ENCODE data around the gene FECH. TPM values are rescaled to one million over a fixed set of nuclear protein-coding genes. Genes with fewer than 3 reads are reported as not detected.

The FECH gene
- total and polyA plus RNA-seq, 9 of the 15 experiments (the other 6 are each of a cell fraction or from before 2014, with no cell fraction given) = 19.8 to 170 (median 56.8) TPM

DNA sequence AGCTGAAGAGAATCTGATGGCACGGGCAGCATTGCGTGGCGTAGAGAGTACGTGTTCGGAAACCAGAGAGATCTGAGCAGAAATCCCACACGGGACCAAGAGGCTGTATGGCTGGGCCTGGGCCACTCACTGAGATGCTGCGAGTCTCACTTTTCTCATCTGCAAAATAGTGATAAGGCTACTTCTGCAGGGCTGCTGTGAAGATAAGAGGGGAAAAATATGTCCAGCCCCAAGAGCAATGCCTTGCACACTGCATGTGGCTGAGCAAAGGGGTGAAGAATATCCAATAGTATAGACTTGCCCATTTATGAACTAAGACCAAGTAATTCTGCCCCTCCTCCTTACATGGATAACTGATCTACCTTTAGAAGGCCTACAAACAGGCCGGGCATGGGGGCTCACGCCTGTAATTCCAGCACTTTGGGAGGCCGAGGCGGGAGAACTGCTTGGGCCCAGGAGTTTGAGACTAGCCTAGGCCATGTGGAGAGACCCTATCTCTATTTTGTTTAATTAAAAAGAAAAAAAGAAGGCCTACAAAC is 3.1 kb downstream of the FECH start (continued):
- no peak for TF ChIP-seq PBX2 (CRISPR knock-in tag; IDR thresholded peaks at IDR 0.05; ENCODE audit: low read depth)
- TF ChIP-seq PBX2 (tag; conservative IDR thresholded peaks at IDR 0.05; ENCODE audit: low read depth) = no peak
- no peak for TF ChIP-seq ZNF280A (IDR thresholded peaks at IDR 0.05; ENCODE audit: low read depth, partially characterized antibody)
- TF ChIP-seq, protein P1, sequence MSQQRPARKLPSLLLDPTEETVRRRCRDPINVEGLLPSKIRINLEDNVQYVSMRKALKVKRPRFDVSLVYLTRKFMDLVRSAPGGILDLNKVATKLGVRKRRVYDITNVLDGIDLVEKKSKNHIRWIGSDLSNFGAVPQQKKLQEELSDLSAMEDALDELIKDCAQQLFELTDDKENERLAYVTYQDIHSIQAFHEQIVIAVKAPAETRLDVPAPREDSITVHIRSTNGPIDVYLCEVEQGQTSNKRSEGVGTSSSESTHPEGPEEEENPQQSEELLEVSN (IDR thresholded peaks at IDR 0.05; ENCODE audit: borderline replicate concordance in 1 of 2, extremely low read depth in 1 of 2, insufficient read depth in 1 of 2, insufficient read length in 1 of 2, low read depth in 1 of 2, low read length in 1 of 2, poor library complexity in 1 of 2, severe bottlenecking in 1 of 2) = peak in 1 of 2 experiments; percentile 64
- no peak for TF ChIP-seq HDAC6 (IDR thresholded peaks at IDR 0.05; ENCODE audit: low read depth, low read length)
- no peak for TF ChIP-seq ZNF239 (CRISPR knock-in tag; IDR thresholded peaks at IDR 0.05)
- TF ChIP-seq, protein P2, sequence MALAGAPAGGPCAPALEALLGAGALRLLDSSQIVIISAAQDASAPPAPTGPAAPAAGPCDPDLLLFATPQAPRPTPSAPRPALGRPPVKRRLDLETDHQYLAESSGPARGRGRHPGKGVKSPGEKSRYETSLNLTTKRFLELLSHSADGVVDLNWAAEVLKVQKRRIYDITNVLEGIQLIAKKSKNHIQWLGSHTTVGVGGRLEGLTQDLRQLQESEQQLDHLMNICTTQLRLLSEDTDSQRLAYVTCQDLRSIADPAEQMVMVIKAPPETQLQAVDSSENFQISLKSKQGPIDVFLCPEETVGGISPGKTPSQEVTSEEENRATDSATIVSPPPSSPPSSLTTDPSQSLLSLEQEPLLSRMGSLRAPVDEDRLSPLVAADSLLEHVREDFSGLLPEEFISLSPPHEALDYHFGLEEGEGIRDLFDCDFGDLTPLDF (CRISPR knock-in tag; IDR thresholded peaks at IDR 0.05) = no peak
- TF ChIP-seq, protein P3, sequence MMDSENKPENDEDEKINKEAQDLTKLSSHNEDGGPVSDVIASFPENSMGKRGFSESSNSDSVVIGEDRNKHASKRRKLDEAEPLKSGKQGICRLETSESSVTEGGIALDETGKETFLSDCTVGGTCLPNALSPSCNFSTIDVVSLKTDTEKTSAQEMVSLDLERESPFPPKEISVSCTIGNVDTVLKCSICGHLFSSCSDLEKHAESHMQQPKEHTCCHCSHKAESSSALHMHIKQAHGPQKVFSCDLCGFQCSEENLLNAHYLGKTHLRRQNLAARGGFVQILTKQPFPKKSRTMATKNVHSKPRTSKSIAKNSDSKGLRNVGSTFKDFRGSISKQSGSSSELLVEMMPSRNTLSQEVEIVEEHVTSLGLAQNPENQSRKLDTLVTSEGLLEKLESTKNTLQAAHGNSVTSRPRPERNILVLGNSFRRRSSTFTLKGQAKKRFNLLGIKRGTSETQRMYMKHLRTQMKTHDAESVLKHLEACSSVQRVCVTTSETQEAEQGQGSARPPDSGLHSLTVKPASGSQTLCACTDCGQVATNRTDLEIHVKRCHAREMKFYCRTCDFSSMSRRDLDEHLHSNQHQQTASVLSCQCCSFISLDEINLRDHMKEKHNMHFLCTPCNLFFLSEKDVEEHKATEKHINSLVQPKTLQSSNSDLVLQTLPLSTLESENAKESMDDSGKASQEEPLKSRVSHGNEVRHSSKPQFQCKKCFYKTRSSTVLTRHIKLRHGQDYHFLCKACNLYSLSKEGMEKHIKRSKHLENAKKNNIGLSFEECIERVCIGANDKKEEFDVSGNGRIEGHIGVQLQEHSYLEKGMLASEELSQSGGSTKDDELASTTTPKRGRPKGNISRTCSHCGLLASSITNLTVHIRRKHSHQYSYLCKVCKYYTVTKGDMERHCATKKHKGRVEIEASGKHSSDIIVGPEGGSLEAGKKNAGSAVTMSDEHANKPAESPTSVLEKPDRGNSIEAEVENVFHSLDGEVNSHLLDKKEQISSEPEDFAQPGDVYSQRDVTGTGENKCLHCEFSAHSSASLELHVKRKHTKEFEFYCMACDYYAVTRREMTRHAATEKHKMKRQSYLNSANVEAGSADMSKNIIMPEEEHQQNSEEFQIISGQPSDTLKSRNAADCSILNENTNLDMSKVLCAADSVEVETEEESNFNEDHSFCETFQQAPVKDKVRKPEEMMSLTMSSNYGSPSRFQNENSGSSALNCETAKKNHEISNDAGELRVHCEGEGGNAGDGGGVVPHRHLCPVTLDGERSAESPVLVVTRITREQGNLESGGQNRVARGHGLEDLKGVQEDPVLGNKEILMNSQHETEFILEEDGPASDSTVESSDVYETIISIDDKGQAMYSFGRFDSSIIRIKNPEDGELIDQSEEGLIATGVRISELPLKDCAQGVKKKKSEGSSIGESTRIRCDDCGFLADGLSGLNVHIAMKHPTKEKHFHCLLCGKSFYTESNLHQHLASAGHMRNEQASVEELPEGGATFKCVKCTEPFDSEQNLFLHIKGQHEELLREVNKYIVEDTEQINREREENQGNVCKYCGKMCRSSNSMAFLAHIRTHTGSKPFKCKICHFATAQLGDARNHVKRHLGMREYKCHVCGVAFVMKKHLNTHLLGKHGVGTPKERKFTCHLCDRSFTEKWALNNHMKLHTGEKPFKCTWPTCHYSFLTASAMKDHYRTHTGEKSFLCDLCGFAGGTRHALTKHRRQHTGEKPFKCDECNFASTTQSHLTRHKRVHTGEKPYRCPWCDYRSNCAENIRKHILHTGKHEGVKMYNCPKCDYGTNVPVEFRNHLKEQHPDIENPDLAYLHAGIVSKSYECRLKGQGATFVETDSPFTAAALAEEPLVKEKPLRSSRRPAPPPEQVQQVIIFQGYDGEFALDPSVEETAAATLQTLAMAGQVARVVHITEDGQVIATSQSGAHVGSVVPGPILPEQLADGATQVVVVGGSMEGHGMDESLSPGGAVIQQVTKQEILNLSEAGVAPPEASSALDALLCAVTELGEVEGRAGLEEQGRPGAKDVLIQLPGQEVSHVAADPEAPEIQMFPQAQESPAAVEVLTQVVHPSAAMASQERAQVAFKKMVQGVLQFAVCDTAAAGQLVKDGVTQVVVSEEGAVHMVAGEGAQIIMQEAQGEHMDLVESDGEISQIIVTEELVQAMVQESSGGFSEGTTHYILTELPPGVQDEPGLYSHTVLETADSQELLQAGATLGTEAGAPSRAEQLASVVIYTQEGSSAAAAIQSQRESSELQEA (IDR thresholded peaks at IDR 0.05; ENCODE audit: low read depth) = no peak
- TF ChIP-seq ZNF707 (CRISPR knock-in tag; conservative IDR thresholded peaks at IDR 0.05) = no peak
- no peak for TF ChIP-seq MXD1 (CRISPR knock-in tag; IDR thresholded peaks at IDR 0.05; ENCODE audit: borderline replicate concordance, poor library complexity, severe bottlenecking)
